ENCODE measurements around the gene ARMC9.

DNA sequence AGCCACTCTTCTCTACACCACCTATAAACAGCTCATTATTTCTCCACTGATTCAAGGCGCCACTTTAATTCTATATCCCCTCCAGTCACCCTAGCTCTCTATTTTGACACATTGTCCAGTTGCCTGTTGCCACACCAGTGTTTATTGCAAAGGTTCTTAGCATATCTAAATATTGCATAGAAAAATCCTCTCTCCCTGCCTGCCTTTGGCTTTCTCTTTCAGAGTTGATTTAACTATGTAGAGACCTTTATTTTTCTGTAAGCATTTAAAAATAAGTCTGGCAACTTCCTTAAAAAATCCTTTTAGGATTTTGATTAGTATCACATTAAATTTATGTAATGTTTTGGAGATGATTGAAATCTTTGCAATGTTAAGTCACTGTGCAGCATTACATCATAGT lies 149.2 kb downstream of the ARMC9 start:
- TF ChIP-seq, protein P1, sequence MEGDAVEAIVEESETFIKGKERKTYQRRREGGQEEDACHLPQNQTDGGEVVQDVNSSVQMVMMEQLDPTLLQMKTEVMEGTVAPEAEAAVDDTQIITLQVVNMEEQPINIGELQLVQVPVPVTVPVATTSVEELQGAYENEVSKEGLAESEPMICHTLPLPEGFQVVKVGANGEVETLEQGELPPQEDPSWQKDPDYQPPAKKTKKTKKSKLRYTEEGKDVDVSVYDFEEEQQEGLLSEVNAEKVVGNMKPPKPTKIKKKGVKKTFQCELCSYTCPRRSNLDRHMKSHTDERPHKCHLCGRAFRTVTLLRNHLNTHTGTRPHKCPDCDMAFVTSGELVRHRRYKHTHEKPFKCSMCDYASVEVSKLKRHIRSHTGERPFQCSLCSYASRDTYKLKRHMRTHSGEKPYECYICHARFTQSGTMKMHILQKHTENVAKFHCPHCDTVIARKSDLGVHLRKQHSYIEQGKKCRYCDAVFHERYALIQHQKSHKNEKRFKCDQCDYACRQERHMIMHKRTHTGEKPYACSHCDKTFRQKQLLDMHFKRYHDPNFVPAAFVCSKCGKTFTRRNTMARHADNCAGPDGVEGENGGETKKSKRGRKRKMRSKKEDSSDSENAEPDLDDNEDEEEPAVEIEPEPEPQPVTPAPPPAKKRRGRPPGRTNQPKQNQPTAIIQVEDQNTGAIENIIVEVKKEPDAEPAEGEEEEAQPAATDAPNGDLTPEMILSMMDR (IDR thresholded peaks at IDR 0.05), result no peak
- TF ChIP-seq POLR2A (IDR thresholded peaks at IDR 0.05), result no peak

Measured in lower leg skin (tissue), 3 donors.